Measurements from ENCODE around the gene BAAT.
"Not testable (repeated sequence)": the region's sequence is repeated elsewhere in the genome, so short reads cannot be mapped to it uniquely, and the experiment has no call there.

Gene BAAT

GRCh38 chr9:101384873-101385536 is at the start of gene BAAT:
TSS of gene BAAT (minus strand) at chr9:101385006. CDS start at chr9:101371404, 13,602 bp downstream.
- in situ Hi-C loops (cut with MboI; ENCODE audit: low sequenced_read_pairs) = not testable (repeated sequence)

- in situ Hi-C loops (cut with MboI; ENCODE audit: low sequenced_read_pairs) = no loop called here
These were observed 48.4 kb upstream of the BAAT start for GRCh38 chr9:101433229-101433628.

- in situ Hi-C loops (cut with MboI; ENCODE audit: low sequenced_read_pairs) = no loop called here
These were observed 47.9 kb upstream of the BAAT start for GRCh38 chr9:101432740-101433139.

DNA sequence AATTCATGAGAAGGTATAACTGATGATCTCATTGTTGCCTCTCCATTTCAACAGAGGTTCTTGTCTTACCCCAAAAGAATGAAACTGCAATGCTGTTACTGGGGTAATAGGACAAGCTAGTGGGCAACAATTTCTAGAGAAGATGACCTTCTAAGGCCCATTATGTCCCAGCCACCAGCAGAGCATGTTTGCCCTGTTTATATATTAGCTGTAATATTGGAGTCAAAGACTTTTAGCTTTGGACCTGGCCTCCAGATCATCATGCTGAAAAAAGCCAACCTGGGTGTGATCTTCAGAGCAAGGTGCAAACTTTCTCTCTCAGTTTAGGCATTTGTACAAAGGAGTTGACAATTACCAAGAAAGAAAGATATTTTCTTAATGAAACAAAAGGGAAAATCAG is 47.4 kb upstream of the BAAT start:
- in situ Hi-C loops (cut with MboI; ENCODE audit: low sequenced_read_pairs) = no loop called here

GRCh38 chr9:101429736-101430135 is 44.9 kb upstream of the BAAT start:
- in situ Hi-C loops (cut with MboI; ENCODE audit: low sequenced_read_pairs) = no loop called here

GRCh38 chr9:101428909-101429308 is 44.1 kb upstream of the BAAT start:
- in situ Hi-C loops (cut with MboI; ENCODE audit: low sequenced_read_pairs) = no loop called here

- in situ Hi-C loops (cut with MboI; ENCODE audit: low sequenced_read_pairs) = no loop called here
These were observed 43.3 kb upstream of the BAAT start for GRCh38 chr9:101427957-101428655.

DNA sequence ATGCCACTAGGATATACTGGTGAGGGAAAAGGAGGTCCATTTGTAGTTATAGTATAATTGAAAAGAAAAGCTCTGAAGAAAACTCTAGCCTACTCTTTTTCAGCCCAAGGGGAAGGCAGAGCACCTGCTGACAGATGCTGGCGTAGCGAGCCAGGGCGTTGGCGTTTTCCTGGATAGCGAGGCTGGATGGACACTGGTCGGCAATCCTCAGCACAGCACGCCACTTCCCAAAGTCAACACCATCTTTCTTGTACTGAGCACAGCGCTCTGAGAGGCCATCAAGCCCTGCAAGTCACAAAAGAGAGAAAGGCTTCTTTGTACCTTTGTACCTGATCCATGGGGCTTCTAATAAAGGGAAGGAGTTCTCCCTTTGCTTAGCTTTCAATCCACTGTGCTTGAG is 42.6 kb upstream of the BAAT start:
- in situ Hi-C loops (cut with MboI; ENCODE audit: low sequenced_read_pairs) = no loop called here

DNA sequence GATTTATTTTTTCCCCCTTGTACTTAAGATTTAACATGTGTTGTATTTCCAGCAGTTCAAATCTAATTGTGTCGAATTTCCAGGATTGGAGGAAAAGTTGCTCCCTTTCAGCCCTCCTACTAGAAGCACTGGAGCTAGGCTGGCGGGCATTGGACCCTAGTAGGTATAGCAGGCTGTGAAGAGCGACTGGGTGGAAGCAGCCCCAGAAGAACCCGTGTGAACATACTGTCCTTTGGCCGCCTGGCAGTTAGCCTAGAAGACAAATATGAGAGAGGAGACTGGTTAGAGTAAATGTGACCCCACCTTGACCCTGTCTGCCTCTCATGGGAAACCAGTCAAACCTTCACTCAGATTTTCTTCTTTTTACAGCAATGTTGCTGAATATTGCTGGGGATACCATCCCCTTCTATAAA is 36.9 kb upstream of the BAAT start:
- in situ Hi-C loops (cut with MboI; ENCODE audit: low sequenced_read_pairs) = no loop called here

DNA sequence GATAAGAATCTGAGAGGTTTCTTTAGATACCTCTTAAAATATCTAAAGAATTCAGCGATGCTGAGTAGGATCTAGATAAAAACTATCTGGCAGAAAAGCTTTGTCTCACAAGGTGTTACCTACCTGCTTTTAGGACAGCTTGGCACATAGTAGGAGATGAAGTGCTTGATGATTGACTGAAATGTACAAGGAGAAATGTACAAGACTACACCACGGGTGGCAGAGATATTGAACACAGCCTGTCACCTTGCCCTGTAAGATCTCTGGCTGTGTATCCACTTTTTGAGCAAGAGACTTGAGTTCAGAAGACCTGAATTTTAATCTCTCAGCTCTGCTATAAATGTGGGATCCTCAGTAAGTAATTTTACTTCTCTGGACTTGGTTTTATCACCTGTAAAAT is 35.1 kb upstream of the BAAT start:
- in situ Hi-C loops (cut with MboI; ENCODE audit: low sequenced_read_pairs) = no loop called here

GRCh38 chr9:101418518-101419430 is 34.0 kb upstream of the BAAT start:
- in situ Hi-C loops (cut with MboI; ENCODE audit: low sequenced_read_pairs) = no loop called here

GRCh38 chr9:101417977-101418376 is 33.2 kb upstream of the BAAT start:
- in situ Hi-C loops (cut with MboI; ENCODE audit: low sequenced_read_pairs) = no loop called here

DNA sequence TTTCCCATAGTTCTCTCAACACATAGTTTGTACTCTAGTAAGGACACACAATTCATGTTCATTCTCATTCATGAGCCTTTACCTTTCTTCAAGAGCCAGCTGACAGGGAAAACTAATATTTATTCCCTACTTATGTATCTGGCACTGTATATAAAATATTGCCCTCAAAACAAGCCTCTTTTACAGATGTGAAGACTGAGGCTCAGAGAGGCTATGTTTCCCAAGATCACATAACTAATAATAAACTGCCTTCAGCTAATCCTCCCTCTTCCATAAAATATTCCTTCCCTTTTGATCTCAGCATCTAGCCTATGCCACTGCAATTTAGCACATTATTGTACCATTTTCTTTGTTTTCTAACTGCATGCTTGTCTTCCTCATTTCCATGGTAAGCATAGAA is 32.6 kb upstream of the BAAT start:
- in situ Hi-C loops (cut with MboI; ENCODE audit: low sequenced_read_pairs) = no loop called here

- in situ Hi-C loops (cut with MboI; ENCODE audit: low sequenced_read_pairs) = no loop called here
These were observed 30.8 kb upstream of the BAAT start for GRCh38 chr9:101415578-101415977.

- in situ Hi-C loops (cut with MboI; ENCODE audit: low sequenced_read_pairs) = no loop called here
These were observed 30.0 kb upstream of the BAAT start for GRCh38 chr9:101414839-101415238.

- in situ Hi-C loops (cut with MboI; ENCODE audit: low sequenced_read_pairs) = no loop called here
These were observed 24.3 kb upstream of the BAAT start for GRCh38 chr9:101409079-101409477.

DNA sequence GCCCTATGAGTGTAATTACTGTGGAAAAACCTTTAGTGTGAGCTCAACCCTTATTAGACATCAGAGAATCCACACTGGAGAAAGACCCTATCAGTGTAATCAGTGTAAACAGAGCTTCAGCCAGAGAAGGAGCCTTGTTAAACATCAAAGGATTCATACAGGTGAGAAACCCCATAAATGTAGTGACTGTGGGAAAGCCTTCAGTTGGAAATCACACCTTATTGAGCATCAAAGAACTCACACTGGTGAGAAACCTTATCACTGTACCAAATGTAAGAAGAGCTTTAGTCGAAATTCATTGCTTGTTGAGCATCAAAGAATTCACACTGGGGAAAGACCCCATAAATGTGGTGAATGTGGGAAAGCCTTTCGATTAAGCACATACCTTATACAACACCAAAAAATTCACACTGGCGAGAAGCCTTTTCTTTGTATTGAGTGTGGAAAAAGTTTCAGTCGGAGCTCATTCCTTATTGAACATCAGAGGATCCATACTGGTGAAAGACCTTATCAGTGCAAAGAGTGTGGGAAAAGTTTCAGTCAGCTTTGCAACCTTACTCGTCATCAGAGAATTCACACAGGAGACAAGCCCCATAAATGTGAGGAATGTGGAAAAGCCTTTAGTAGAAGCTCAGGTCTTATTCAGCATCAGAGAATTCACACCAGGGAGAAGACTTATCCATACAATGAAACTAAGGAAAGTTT is 23.7 kb upstream of the BAAT start:
- in situ Hi-C loops (cut with MboI; ENCODE audit: low sequenced_read_pairs) = no loop called here

GRCh38 chr9:101403516-101404285 is 18.9 kb upstream of the BAAT start:
- in situ Hi-C loops (cut with MboI; ENCODE audit: low sequenced_read_pairs) = no loop called here

GRCh38 chr9:101400120-101400519 is 15.3 kb upstream of the BAAT start:
- in situ Hi-C loops (cut with MboI; ENCODE audit: low sequenced_read_pairs) = no loop called here

DNA sequence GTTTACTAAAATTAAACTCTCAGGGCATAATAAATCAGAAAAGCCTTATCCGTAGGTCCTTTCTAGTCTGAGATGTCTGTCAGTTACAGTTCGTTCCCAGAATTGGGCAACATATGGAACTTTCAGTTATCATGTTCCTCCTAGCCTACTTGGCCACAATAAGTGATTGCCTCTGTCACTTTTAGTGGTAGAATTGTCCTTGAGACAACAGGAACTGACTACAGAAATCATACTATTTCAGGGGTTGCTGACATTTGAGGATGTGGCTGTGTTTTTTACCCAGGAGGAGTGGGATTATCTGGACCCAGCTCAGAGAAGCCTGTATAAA is 14.8 kb upstream of the BAAT start:
- in situ Hi-C loops (cut with MboI; ENCODE audit: low sequenced_read_pairs) = no loop called here
